ENCODE results near the gene CNKSR1.
A peak's percentile ranks its signal among the peaks of the same experiment; 100 is the strongest.

CNKSR1 gene, protein sequence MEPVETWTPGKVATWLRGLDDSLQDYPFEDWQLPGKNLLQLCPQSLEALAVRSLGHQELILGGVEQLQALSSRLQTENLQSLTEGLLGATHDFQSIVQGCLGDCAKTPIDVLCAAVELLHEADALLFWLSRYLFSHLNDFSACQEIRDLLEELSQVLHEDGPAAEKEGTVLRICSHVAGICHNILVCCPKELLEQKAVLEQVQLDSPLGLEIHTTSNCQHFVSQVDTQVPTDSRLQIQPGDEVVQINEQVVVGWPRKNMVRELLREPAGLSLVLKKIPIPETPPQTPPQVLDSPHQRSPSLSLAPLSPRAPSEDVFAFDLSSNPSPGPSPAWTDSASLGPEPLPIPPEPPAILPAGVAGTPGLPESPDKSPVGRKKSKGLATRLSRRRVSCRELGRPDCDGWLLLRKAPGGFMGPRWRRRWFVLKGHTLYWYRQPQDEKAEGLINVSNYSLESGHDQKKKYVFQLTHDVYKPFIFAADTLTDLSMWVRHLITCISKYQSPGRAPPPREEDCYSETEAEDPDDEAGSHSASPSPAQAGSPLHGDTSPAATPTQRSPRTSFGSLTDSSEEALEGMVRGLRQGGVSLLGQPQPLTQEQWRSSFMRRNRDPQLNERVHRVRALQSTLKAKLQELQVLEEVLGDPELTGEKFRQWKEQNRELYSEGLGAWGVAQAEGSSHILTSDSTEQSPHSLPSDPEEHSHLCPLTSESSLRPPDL

DNA sequence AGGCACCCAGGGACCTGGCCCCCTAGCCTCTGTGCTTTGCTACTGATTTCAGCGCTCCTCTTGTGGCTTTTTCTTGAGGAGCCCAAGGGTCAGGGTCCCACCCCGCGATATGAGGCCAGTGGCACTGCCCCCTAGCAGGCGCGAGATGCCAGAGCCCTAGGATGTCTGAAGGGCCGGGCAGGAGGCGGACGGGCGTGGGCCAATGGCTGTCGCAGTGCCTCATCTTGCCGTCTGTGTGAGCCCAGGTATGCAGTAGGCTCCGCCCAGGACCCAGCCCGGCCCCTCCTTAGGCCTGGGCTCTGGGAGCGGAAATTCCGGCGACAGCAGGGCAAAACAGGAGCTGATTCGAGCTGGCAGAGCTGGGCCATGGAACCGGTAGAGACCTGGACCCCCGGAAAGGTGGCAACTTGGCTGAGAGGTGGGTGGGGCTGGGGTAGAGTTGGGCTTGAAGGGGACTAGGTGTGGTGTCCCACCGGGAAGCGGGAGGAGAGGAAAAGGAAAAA is at the start of gene CNKSR1:
Gene CNKSR1 (plus strand): TSS at position 310 of the 503 bp plus-strand sequence. CDS start 57 bp downstream, at position 367.
- FAIRE-seq, result no peak

DNA sequence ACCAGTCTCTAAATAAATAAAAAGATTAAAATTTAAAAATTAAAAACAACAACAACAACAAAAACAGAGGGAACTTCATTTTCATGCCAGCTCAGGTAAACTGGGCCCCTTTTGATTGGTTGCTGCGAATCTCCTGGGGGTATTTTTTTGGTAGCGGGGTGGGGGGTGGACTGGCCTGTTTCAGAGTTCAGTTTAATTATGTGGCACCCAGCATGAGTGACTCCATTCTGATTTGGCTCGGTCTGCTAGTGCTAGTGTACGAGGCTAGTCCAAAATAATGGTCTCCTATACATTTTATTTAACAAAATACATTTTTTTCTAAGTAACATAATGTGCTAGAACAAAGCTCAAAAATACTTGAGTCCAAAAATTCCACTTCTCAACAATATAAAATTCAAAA is 47.5 kb upstream of the CNKSR1 start:
- FAIRE-seq, result no peak

DNA sequence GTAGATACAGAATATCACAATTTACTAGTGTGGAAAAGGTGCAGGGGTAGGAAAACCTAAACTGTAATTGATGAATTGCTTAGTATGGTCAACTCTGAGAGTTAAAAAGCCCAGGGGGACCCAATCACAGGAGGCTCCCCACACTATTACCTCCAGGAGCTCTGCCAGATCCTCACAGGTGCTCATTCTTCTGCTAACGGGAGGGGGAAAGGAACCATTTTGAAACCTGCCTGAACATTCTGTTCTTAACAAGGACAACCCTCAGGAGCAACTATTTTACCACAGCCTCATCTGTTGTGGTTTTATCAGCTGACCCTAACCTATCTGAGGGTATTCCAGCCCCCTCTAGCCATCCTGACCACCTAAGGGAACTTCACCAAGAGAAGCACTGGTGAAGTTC is 46.6 kb upstream of the CNKSR1 start:
- no peak for FAIRE-seq

GRCh38 chr1:26132128-26132833 is 45.0 kb upstream of the CNKSR1 start:
- FAIRE-seq, result no peak

GRCh38 chr1:26132834-26133167 is 44.5 kb upstream of the CNKSR1 start:
- FAIRE-seq, result no peak

- FAIRE-seq, result no peak
These were observed 42.8 kb upstream of the CNKSR1 start for GRCh38 chr1:26134466-26134865.

- no peak for FAIRE-seq
These were observed 38.2 kb upstream of the CNKSR1 start for GRCh38 chr1:26138974-26139558.

GRCh38 chr1:26142159-26142558 is 35.1 kb upstream of the CNKSR1 start:
- no peak for FAIRE-seq

DNA sequence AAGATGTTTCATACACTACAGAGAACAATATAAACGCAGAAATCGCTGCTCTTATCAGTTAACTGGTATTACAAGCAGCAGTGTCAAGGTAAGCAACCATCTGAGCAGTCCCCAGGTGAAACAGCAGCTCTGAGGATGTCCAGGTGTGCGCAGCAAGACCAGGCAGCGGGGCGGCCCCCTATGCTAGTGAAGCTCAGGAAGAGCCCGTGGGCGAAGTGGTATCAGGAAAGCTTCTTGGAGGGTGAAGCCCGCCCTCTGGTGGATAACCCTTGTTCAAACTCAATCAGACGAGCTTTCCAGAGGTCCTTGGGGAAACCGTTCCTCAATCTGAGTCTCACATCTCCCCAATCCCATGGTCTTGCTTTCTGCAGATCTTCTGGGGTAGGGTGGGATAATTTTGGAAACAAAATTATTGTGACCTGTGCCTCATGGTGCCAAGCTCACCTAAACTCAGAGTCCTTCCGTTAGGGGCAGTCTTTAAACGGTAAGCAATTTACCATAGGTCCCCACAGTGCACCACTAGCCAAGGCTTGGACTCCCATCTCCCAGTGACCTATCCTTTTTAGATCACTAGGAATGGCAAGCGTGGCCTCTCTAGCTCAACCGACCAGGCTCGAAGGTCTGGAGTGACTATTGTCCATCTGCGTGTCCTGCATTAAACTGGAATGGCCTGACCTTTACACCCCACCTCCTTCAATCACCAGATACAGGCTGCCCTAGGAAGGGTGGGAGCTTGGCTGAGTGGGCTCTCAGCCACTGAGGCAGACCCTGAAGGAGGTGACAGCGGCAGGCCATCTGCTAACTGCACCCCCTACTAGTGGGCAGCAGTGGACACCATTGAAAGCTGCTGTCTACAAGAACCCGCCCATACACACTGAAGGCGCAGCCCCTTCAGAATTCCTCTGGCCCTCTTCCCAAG is 32.0 kb upstream of the CNKSR1 start:
- peak; percentile 94 for FAIRE-seq

GRCh38 chr1:26145960-26146294 is 31.4 kb upstream of the CNKSR1 start:
- no peak for FAIRE-seq

DNA sequence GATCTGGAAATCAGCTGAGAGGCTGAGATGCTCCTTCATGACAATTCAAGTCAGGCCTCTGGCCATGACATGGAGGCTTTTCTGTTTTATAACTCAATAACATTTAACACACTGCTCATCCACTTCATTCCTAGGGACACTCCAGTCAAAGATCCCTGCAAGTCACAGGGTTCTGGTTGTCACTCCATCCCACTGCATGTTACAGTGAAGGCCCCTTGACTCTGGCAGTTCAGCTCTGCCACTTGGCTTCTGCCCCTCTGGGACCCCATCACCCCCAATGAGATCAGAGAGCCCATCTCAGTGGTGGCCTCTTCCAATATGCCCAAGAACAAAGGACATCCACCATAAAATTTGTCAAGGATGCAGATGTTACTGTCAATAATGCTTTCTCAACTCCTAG is 28.4 kb upstream of the CNKSR1 start:
- FAIRE-seq, result no peak

- FAIRE-seq, result no peak
These were observed 23.2 kb upstream of the CNKSR1 start for GRCh38 chr1:26153966-26154532.

DNA sequence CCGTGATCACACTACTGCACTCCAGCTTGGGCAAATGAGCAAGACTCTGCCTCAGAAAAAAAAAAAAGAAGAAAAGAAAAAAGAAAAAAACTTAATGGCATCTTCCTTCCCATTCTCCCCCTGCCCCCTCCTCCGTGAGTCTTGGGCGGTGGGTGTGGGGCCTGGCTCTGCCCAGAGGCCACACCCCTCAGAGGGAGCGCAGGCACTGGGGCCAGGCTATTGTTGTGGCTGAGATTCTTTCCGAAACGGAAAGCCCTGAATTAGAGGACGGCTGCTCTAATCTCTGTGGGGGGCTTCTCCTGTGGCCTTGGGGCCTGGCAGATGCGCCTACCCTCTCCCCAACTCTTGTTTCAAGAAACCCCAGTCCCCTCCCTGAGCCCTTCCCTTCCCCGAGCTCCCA is 22.5 kb upstream of the CNKSR1 start:
- FAIRE-seq, result no peak

DNA sequence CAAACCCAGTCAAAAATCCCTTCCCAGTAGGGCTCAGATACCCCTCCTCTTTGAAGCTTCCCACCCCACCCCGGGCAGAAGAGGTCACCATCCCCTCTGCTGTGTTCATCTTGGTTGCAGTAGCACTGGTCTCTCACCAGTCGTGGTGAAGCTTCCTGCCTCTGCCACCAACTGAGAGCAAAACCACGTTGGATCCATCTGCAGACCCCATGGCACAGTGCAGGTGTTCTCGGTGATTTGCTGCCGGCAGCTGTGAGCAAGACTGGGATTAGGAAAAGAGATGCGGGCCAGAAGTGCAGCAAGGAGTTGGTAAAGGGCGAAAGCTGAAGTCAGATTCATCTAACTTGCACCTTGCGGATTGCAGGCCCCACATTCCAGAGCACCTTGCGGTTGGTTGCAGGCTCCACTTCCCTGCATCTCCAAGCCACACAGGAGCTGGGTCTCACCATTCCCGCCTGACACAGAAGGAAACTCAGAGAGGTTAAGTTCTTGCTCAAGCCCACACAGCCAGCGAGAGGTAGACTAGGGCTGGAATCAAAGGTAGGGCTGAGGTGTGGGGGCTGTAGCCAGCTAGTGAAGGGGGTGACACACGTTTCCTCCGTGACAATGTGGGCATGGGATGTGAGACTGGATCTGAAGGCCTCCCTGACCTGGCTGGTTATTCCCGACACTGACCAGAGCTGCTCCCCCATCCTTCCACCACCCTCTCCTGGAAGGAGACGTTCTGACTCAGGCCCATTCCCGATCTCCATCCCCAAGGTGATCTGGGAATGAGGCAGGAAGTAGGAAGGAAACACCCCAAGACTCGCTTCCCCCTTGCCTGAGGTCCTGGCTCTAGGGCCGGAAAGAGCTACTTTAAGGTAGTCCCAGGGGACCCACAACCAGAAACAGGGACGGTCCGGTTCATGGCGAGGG is 21.7 kb upstream of the CNKSR1 start:
- no peak for FAIRE-seq

GRCh38 chr1:26156285-26157038 is 20.8 kb upstream of the CNKSR1 start:
- no peak for FAIRE-seq

DNA sequence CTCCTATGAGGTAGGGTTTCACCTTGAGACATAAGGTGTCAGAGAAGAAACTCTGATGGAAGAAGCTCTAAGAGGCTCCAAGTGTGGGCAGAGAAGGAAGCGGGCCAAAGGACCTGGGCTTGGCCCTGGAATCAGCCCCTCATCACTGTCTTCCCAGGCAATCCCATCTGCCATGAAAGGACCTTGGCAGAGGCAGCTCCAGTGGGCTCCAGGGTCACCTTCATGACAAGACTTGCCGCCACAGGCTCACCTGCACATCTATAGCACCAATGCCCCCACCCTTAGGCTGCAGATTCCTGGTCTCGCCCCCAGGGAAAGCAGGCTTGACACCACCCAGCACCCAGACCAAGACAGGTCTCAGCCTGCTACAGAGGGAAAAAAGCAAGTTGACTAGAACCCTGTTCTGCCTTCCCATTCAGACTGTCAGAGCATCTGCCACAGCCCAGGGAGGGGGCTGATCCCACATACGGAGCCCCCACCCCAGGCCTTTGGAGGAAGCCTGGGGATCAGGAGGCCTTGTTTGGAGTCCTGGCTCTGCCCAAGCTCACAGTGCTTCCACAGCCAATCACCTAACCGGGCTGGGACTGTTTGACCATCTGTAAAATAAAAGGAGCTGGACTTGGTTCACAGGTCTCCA is 18.9 kb upstream of the CNKSR1 start:
- no peak for FAIRE-seq

DNA sequence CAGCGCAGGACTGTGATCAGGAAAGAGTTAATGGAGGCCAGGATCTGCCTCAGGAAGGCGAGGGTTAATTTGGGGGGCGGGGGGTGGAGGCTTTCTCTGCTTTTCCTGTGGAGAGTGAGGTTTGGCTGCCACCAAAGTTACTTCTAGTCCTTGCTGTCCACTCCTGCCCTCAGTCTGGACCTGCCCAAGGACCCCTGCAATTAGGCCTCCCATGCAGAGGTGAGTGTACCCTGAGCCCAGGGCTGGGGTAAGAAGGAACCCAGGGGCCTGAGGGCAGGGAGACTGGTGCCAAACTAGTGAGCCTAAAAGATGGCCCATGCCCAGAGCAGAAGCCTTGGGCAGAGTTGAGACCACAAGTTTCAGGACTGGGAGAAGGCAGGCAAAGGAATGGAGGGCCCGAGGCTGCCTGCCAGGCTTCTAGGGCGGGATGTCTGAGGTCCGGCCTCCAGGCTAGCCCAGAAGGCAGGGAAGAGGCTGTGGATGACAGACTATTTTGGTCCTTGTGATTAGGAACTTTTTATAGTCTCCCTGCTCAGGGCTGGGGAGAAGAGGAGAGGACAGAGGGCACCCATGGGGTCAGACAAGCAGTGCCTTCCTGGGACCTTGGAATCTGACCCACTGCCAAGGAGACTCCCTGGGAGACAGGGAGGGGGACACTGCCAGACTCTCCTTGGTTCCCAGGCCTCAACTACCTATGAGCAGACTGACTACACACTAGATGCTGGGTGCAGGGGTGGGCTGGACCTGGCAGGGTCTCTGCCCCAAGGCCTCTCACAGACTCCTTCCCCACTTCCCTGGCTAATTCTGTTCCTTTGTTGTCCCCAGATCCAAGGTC is 18.2 kb upstream of the CNKSR1 start, which contains the start of gene FAM110D:
Gene FAM110D (plus strand): TSS at position 172 of the 835 bp plus-strand sequence. CDS start 2,213 bp downstream, outside the sequence.
- FAIRE-seq, result no peak

DNA sequence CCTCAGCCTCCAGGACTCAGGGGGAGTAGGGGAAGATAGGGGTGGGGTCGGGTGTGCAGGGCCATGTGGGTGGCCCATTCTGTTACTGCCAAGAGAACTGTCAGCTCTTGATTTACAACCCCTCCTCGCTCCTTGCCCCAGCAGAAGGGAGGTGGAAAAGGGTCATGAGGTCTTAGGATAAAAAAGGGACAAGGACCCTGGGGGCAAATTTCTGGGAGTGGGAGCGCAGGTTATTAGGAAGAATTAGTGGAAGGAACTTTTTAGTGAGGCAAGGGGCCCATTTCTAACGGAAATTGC is 17.6 kb upstream of the CNKSR1 start:
- FAIRE-seq, result no peak
